Liver (tissue), 9 donors: Measurements from ENCODE around the gene PPL. TPM values are rescaled to one million over a fixed set of nuclear protein-coding genes. Genes with fewer than 3 reads are reported as not detected.
"Not testable (repeated sequence)": the region's sequence is repeated elsewhere in the genome, so short reads cannot be mapped to it uniquely, and the experiment has no call there.

Experiments
- DNase-seq: peaks from one replicate; pipeline ENCODE4 v3.0.0-alpha.2; 2017; ENCODE audit warnings: low spot score
- H3K27ac ChIP-seq, 2 donors: one replicate each; pipeline ENCODE4 v1.7.0; 2013; ENCODE audit warnings: inconsistent platforms in 2 of 2, low read length in 2 of 2, control low read depth in 1 of 2, low read depth in 1 of 2, mild to moderate bottlenecking in 1 of 2
- H3K27me3 ChIP-seq, 4 donors: one replicate each; pipeline versions ENCODE4 v1.6.1 to v1.7.0; 2013; ENCODE audit warnings: low read length in 3 of 4, inconsistent platforms in 1 of 4, mild to moderate bottlenecking in 1 of 4, moderate library complexity in 1 of 4; ENCODE audit not compliant: control insufficient read depth in 4 of 4, insufficient read depth in 4 of 4
- H3K36me3 ChIP-seq, 4 donors: one replicate each; pipeline versions ENCODE4 v1.6.1 to v1.7.0; 2013; ENCODE audit warnings: low read length in 3 of 4, mild to moderate bottlenecking in 3 of 4, low read depth in 1 of 4, moderate library complexity in 1 of 4; ENCODE audit not compliant: control insufficient read depth in 4 of 4, insufficient read depth in 3 of 4
- H3K4me1 ChIP-seq, 4 donors: one replicate each; pipeline versions ENCODE4 v1.6.1 to v1.7.0; 2013; ENCODE audit warnings: low read length in 3 of 4, mild to moderate bottlenecking in 3 of 4, moderate library complexity in 1 of 4; ENCODE audit not compliant: control insufficient read depth in 4 of 4, insufficient read depth in 4 of 4
- H3K4me3 ChIP-seq, 3 donors: one replicate each; pipeline versions ENCODE4 v1.6.1 to v1.7.0; 2013; ENCODE audit warnings: low read length in 3 of 3, control low read depth in 1 of 3, low read depth in 1 of 3, mild to moderate bottlenecking in 1 of 3
- H3K9ac ChIP-seq, 2 donors: one replicate each; pipeline ENCODE4 v1.7.0; 2013; ENCODE audit warnings: low read length in 2 of 2, mild to moderate bottlenecking in 2 of 2, moderate library complexity in 2 of 2, control low read depth in 1 of 2, low read depth in 1 of 2
- H3K9me3 ChIP-seq, 4 donors: one replicate each; pipeline versions ENCODE4 v1.6.1 to v1.7.0; 2013; ENCODE audit warnings: low read length in 3 of 4; ENCODE audit not compliant: control insufficient read depth in 4 of 4
- EGR1 ChIP-seq, 2 donors: IDR thresholded peaks; 2 replicates each; pipeline ENCODE4 v1.6.1; 2016 to 2018; ENCODE audit warnings: antibody characterized with exemption in 2 of 2, low read depth in 2 of 2
- FOXA1 ChIP-seq: IDR thresholded peaks from 2 replicates; pipeline ENCODE4 v1.6.1; 2016; ENCODE audit warnings: antibody characterized with exemption
- HNF4A ChIP-seq, 2 donors: conservative IDR thresholded peaks; 2 replicates each; pipeline ENCODE4 v1.6.1; 2016; ENCODE audit warnings: antibody characterized with exemption in 2 of 2, mild to moderate bottlenecking in 2 of 2
- HNF4G ChIP-seq: IDR thresholded peaks from 2 replicates; pipeline ENCODE4 v1.6.1; 2016; ENCODE audit warnings: antibody characterized with exemption
- JUND ChIP-seq, 2 donors: IDR thresholded peaks; 2 replicates each; pipeline ENCODE4 v1.6.1; 2016; ENCODE audit warnings: antibody characterized with exemption in 2 of 2
- NR2F2 ChIP-seq: IDR thresholded peaks from 2 replicates; pipeline ENCODE4 v1.6.1; 2016; ENCODE audit warnings: antibody characterized with exemption
- RAD21 ChIP-seq, 2 donors: IDR thresholded peaks; 2 replicates each; pipeline ENCODE4 v1.6.1; 2016; ENCODE audit warnings: antibody characterized with exemption in 2 of 2, mild to moderate bottlenecking in 2 of 2
- RXRA ChIP-seq, 2 donors: IDR thresholded peaks; 2 replicates each; pipeline ENCODE4 v1.6.1; 2017 to 2018; ENCODE audit warnings: antibody characterized with exemption in 2 of 2, mild to moderate bottlenecking in 1 of 2
- SP1 ChIP-seq: IDR thresholded peaks from 2 replicates; pipeline ENCODE4 v1.6.1; 2018; ENCODE audit warnings: antibody characterized with exemption, mild to moderate bottlenecking
- TAF1 ChIP-seq: conservative IDR thresholded peaks from 2 replicates; pipeline ENCODE4 v1.6.1; 2016; ENCODE audit warnings: antibody characterized with exemption, mild to moderate bottlenecking
- WGBS: extraction: QIAGEN DNeasy Blood & Tissue Kit; methylation state at CpG from one replicate; pipeline ENCODE4 v1.1.7; 2013; 5-methylcytosine and 5-hydroxymethylcytosine counted together
- polyA plus RNA-seq, 2 donors: library from polyadenylated mRNA; stranded (reverse) in 1 of 2; unstranded in 1 of 2; fragments of 200-250 nt in 1 of 2; fragments of >200 nt in 1 of 2; fragmentation: Nextera tagmentation in 1 of 2; extraction: Ambion mirVana in 1 of 2; gene quantifications; one replicate each; pipeline versions ENCODE4 v1.2.1 to v1.2.3, GENCODE V29; 2013 to 2015
- total RNA-seq, 2 donors: library from RNA; depleted of rRNA; stranded (reverse); fragments of >200 nt; gene quantifications; one replicate each; pipeline ENCODE4 v1.2.3, GENCODE V29; 2014
- TF ChIP-seq, protein P1 (sequence below): IDR thresholded peaks from 2 replicates; pipeline ENCODE4 v1.6.1; 2016; ENCODE audit warnings: antibody characterized with exemption, mild to moderate bottlenecking
- TF ChIP-seq, protein P2 (sequence below): IDR thresholded peaks from 2 replicates; pipeline ENCODE4 v1.6.1; 2016; ENCODE audit warnings: antibody characterized with exemption
- donor health status: healthy.
- donor health status: healthy.
- donor health status: healthy.
- donor health status: healthy.
- donor health status: healthy.

The PPL gene
- total and polyA plus RNA-seq, 4 donors = 2.1 to 26.0 (median 6.1) TPM

DNA sequence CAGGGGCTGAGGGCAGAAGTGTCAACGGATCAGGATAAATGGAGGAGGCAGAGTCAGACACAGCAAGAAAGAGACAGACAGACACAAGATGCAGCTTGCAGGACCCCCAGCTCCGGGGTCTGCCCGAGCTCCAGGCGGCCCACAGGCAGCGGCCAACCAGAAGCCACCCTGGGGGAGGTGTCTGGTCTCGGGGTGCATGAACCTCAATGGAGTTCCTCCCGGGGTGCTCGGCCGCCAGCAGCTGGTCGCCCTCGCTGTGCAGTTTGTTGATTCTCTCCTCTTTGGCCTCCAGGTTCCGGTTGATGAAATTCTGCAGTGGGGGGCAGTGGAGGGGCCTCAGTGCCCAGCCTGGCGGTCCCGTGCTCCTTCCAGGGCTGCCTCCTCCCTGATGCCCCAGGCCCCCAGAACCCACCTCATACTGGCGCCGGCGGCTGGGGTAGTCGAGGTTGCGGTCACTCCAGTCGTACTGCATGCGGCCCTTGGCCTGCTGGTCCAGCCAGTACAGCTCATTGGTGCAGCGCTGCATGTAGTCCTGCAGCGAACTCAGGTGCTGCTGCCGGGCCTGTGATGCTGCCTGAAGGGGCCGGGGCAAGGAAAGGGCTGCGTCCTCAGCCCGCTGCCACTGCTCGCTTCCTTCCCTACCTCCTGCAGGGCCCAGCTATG lies 38.0 kb downstream of the PPL start (continued):
- TF ChIP-seq, protein P1, sequence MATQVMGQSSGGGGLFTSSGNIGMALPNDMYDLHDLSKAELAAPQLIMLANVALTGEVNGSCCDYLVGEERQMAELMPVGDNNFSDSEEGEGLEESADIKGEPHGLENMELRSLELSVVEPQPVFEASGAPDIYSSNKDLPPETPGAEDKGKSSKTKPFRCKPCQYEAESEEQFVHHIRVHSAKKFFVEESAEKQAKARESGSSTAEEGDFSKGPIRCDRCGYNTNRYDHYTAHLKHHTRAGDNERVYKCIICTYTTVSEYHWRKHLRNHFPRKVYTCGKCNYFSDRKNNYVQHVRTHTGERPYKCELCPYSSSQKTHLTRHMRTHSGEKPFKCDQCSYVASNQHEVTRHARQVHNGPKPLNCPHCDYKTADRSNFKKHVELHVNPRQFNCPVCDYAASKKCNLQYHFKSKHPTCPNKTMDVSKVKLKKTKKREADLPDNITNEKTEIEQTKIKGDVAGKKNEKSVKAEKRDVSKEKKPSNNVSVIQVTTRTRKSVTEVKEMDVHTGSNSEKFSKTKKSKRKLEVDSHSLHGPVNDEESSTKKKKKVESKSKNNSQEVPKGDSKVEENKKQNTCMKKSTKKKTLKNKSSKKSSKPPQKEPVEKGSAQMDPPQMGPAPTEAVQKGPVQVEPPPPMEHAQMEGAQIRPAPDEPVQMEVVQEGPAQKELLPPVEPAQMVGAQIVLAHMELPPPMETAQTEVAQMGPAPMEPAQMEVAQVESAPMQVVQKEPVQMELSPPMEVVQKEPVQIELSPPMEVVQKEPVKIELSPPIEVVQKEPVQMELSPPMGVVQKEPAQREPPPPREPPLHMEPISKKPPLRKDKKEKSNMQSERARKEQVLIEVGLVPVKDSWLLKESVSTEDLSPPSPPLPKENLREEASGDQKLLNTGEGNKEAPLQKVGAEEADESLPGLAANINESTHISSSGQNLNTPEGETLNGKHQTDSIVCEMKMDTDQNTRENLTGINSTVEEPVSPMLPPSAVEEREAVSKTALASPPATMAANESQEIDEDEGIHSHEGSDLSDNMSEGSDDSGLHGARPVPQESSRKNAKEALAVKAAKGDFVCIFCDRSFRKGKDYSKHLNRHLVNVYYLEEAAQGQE = no peak
- TF ChIP-seq SP1 (no peak), RAD21 (IDR thresholded peaks at IDR 0.05) (no peak), TAF1 (no peak), RXRA (IDR thresholded peaks at IDR 0.05) (no peak), NR2F2 (no peak), HNF4G (no peak)

DNA sequence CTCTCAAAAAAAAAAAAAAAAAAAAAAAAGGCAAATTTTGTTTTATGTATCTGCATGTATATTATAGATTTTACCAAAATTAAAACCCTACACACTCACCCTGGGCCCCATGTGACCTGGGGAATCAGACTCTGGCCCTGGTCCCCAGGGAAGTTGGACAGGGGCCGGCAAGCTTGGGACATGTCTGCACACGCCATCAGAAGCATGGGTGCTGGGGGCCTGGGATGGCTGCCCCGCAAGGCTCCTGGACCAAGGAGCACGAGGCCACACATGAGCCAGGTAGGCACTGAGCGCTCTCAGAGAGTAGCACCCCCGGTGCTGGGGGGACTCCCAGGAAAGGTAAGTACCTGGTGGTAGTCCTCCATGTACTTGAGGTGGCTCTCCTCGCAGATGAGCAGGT lies 39.6 kb downstream of the PPL start:
- H3K27ac ChIP-seq = no peak overlapping the region
- H3K9ac ChIP-seq = no peak overlapping the region
- peaks cover 0 to 3% (median 0%) of the 10 kb centered on the region in 4 donors for H3K9me3 ChIP-seq
- TF ChIP-seq NR2F2 (no peak), FOXA1 (no peak), HNF4A (conservative IDR thresholded peaks at IDR 0.05) (no peak), JUND (IDR thresholded peaks at IDR 0.05) (no peak), EGR1 (IDR thresholded peaks at IDR 0.05; ENCODE audit: low read depth in 2 of 2) (no peak), TAF1 (no peak)
- TF ChIP-seq, protein P2, sequence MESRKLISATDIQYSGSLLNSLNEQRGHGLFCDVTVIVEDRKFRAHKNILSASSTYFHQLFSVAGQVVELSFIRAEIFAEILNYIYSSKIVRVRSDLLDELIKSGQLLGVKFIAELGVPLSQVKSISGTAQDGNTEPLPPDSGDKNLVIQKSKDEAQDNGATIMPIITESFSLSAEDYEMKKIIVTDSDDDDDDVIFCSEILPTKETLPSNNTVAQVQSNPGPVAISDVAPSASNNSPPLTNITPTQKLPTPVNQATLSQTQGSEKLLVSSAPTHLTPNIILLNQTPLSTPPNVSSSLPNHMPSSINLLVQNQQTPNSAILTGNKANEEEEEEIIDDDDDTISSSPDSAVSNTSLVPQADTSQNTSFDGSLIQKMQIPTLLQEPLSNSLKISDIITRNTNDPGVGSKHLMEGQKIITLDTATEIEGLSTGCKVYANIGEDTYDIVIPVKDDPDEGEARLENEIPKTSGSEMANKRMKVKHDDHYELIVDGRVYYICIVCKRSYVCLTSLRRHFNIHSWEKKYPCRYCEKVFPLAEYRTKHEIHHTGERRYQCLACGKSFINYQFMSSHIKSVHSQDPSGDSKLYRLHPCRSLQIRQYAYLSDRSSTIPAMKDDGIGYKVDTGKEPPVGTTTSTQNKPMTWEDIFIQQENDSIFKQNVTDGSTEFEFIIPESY = no peak
- TF ChIP-seq, protein P1 = no peak
- no peak overlapping the region for H3K4me3 ChIP-seq
- DNase-seq = no peak
- 95% methylated on average over 7 of the region's 7 CpGs for WGBS
- H3K36me3 ChIP-seq = peaks cover 8 to 61% (median 25%) of the 10 kb centered on the region in 4 donors
- H3K27me3 ChIP-seq = no peaks in the 10 kb centered on the region
- H3K4me1 ChIP-seq = no peaks in the 10 kb centered on the region

DNA sequence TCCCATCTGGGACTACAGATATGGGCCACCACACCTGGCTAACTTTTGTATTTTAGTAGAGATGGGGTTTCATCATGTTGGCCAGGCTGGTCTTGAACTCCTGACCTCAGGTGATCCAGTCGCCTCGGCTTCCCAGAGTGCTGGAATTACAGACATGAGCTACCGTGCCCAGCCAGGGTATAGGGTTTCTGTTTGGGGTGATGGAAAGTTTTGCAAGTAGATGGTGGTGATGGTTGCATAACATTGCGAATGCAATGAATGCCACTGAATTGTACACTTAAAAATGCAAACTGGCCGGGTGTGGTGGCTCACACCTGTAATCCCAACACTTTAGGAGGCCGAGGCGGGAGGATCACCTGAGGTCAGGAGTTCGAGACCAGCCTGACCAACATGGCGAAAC lies 40.2 kb downstream of the PPL start:
- DNase-seq, H3K4me3 ChIP-seq, H3K27ac ChIP-seq, H3K9me3 ChIP-seq, H3K4me1 ChIP-seq, H3K27me3 ChIP-seq, H3K9ac ChIP-seq: not testable (repeated sequence)
- 90% methylated on average over 9 of the region's 9 CpGs for WGBS
- peaks cover 8 to 61% (median 31%) of the 10 kb centered on the region in 4 donors for H3K36me3 ChIP-seq
